Activated CD8-positive, alpha-beta memory T cell treated with anti-CD3 and anti-CD28 coated beads, Interleukin-2, amount 50 U/mL, for 24 hours (primary cell): Measurements from ENCODE around the gene EYA2.

Experiments
- DNase-seq: peaks from one replicate; pipeline ENCODE4 v3.0.0-alpha.2; 2020; ENCODE audit errors: extremely low read depth

EYA2 gene

GRCh38 chr20:47111576-47111975, 216.9 kb downstream of the EYA2 start:
- DNase-seq, result no peak

GRCh38 chr20:47113362-47114109, 218.9 kb downstream of the EYA2 start:
- no peak for DNase-seq

- no peak for DNase-seq
Measured at GRCh38 chr20:47115694-47116093, 221.1 kb downstream of the EYA2 start.

- DNase-seq, result no peak
Measured at GRCh38 chr20:47117371-47117770, 222.7 kb downstream of the EYA2 start.

- no peak for DNase-seq
Measured at GRCh38 chr20:47117773-47118172, 223.1 kb downstream of the EYA2 start.

GRCh38 chr20:47118206-47118605, 223.6 kb downstream of the EYA2 start:
- no peak for DNase-seq

- DNase-seq, result no peak
Measured at GRCh38 chr20:47118641-47119040, 224.0 kb downstream of the EYA2 start.

GRCh38 chr20:47120346-47120936, 225.8 kb downstream of the EYA2 start:
- no peak for DNase-seq

- no peak for DNase-seq
Measured at GRCh38 chr20:47122560-47122959, 227.9 kb downstream of the EYA2 start.

GRCh38 chr20:47124181-47124717, 229.6 kb downstream of the EYA2 start:
- no peak for DNase-seq

GRCh38 chr20:47125508-47125757, 230.8 kb downstream of the EYA2 start:
- no peak for DNase-seq

- no peak for DNase-seq
Measured at GRCh38 chr20:47125758-47126591, 231.3 kb downstream of the EYA2 start.

GRCh38 chr20:47126709-47127108, 232.1 kb downstream of the EYA2 start:
- no peak for DNase-seq

- no peak for DNase-seq
Measured at GRCh38 chr20:47127546-47127945, 232.9 kb downstream of the EYA2 start.

GRCh38 chr20:47127999-47128398, 233.4 kb downstream of the EYA2 start:
- no peak for DNase-seq

GRCh38 chr20:47129306-47129705, 234.7 kb downstream of the EYA2 start:
- no peak for DNase-seq

- DNase-seq, result no peak
Measured at GRCh38 chr20:47133809-47134456, 239.3 kb downstream of the EYA2 start.

- DNase-seq, result no peak
Measured at GRCh38 chr20:47136782-47137181, 242.1 kb downstream of the EYA2 start.

GRCh38 chr20:47137231-47137870, 242.7 kb downstream of the EYA2 start:
- DNase-seq, result no peak

GRCh38 chr20:47139934-47140535, 245.4 kb downstream of the EYA2 start:
- DNase-seq, result no peak

- DNase-seq, result no peak
Measured at GRCh38 chr20:47141350-47141921, 246.8 kb downstream of the EYA2 start.
